ENCODE measurements around the gene LMTK2.

The LMTK2 gene

DNA sequence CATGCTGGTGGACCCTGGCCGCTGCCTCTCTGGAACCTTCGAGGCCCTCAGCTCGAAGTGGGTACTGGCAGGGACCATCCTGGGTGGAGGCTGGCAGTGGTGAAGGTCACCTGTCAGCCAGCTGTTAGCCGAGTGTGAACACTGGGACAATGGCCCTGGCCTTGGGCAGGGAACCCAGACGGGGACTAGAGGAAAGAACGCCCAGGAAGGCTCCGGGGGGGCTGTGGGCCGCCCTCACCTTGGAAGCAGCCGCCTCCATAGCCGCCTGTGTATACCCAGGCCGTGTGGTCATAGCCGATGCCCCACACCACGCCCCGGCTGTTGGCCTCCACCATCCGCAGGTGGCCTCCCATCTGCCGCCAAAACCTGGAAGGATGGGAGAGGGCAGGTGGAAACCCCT, 122.1 kb downstream of the LMTK2 start:
- no peak for TF ChIP-seq TAF1 (IDR thresholded peaks at IDR 0.05; ENCODE audit: borderline replicate concordance, insufficient read depth, low read length)
- TF ChIP-seq FOXP2 (optimal IDR thresholded peaks at IDR 0.05; ENCODE audit: borderline replicate concordance, extremely low read depth, extremely low read length, insufficient read depth), result no peak
- TF ChIP-seq, protein P1, sequence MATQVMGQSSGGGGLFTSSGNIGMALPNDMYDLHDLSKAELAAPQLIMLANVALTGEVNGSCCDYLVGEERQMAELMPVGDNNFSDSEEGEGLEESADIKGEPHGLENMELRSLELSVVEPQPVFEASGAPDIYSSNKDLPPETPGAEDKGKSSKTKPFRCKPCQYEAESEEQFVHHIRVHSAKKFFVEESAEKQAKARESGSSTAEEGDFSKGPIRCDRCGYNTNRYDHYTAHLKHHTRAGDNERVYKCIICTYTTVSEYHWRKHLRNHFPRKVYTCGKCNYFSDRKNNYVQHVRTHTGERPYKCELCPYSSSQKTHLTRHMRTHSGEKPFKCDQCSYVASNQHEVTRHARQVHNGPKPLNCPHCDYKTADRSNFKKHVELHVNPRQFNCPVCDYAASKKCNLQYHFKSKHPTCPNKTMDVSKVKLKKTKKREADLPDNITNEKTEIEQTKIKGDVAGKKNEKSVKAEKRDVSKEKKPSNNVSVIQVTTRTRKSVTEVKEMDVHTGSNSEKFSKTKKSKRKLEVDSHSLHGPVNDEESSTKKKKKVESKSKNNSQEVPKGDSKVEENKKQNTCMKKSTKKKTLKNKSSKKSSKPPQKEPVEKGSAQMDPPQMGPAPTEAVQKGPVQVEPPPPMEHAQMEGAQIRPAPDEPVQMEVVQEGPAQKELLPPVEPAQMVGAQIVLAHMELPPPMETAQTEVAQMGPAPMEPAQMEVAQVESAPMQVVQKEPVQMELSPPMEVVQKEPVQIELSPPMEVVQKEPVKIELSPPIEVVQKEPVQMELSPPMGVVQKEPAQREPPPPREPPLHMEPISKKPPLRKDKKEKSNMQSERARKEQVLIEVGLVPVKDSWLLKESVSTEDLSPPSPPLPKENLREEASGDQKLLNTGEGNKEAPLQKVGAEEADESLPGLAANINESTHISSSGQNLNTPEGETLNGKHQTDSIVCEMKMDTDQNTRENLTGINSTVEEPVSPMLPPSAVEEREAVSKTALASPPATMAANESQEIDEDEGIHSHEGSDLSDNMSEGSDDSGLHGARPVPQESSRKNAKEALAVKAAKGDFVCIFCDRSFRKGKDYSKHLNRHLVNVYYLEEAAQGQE (IDR thresholded peaks at IDR 0.05; ENCODE audit: insufficient read depth in 1 of 2, low read depth in 2 of 2, low read length in 2 of 2), result no peak
- no peak for TF ChIP-seq POLR2AphosphoS5 (IDR thresholded peaks at IDR 0.05; ENCODE audit: low read depth, low read length)
- no peak for TF ChIP-seq SIN3A (IDR thresholded peaks at IDR 0.05; ENCODE audit: borderline replicate concordance, insufficient read depth, low read length)

GRCh38 chr7:98229441-98229840, 122.8 kb downstream of the LMTK2 start:
- TF ChIP-seq SIN3A (IDR thresholded peaks at IDR 0.05; ENCODE audit: borderline replicate concordance, insufficient read depth, low read length), result no peak

DNA sequence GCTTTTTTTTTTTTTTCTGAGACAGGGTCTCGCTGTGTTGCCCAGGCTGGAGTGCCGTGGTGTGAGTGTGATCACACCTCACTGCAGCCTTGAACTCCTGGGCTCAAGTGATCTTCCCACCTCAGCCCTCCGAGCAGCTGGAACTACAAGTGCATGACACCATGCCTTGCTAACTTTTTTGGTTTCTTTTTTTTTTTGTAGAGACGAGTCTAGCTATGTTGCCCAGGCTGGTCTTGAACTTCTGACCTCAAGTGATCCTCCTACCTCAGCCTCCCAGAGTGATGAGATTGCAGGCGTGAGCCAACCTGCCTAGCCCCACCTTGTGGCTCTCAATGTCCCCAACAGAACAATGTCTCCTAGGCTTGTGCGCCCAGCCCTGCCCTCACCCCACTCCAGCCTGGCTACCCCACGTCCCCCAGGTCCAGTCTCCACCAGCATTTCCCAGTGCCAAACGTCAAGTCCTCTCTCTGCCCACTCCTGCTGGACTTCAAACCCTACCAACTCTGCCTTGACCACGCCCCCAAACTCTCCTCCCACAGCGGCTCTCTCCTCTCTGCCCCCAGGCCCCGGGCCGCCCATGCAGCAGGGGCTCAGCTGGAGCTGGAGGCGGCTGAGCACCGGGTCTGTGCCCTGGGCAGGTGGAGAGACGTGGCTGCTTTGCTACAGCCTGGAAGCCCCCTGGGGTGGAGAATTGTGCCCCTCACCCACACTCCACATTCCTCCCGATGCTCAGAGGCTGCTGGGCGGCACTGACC, 123.5 kb downstream of the LMTK2 start:
- TF ChIP-seq, protein P1 (IDR thresholded peaks at IDR 0.05; ENCODE audit: insufficient read depth in 1 of 2, low read depth in 2 of 2, low read length in 2 of 2), result no peak
- TF ChIP-seq FOXP2 (optimal IDR thresholded peaks at IDR 0.05; ENCODE audit: borderline replicate concordance, extremely low read depth, extremely low read length, insufficient read depth) (no peak), TAF1 (IDR thresholded peaks at IDR 0.05; ENCODE audit: borderline replicate concordance, insufficient read depth, low read length) (no peak), SIN3A (IDR thresholded peaks at IDR 0.05; ENCODE audit: borderline replicate concordance, insufficient read depth, low read length) (no peak), POLR2AphosphoS5 (IDR thresholded peaks at IDR 0.05; ENCODE audit: low read depth, low read length) (no peak)

DNA sequence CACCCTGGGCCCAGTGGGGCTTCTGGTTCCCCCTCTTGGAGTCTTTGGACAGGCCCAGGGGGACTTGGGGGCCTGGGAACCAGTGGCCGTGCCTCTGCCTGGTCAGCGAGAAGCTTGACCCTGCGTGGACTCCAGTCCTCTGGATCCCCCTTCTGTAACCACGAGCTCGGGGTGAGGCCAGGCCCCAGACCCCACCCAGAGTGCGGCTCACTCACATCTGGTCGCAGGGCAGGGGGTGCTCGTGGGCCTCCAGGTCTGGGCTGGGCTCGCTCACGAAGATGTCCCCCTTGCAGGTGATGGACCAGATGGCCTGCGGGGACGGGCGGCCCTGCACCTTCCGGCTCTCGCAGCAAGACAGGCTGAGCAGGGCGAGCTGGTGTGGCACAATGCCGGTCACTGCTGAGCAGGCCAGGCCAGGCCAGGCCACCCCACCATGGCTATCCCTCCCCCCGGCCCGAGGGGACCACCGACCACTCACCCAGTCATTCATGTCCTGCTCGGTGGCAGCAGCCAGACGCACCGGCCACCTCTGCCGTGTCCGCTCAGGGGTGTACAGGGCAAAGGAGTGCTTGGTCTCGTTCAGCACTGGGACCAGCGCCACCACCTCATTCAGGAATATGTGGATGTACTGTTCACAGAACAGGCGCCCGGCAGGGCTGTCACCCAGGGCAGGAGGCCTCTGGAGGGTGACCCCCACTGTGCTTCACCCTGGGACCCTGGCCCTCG, 124.2 kb downstream of the LMTK2 start:
- TF ChIP-seq, protein P1 (IDR thresholded peaks at IDR 0.05; ENCODE audit: insufficient read depth in 1 of 2, low read depth in 2 of 2, low read length in 2 of 2), result no peak
- no peak for TF ChIP-seq FOXP2 (optimal IDR thresholded peaks at IDR 0.05; ENCODE audit: borderline replicate concordance, extremely low read depth, extremely low read length, insufficient read depth)
- no peak for TF ChIP-seq TAF1 (IDR thresholded peaks at IDR 0.05; ENCODE audit: borderline replicate concordance, insufficient read depth, low read length)
- no peak for TF ChIP-seq POLR2AphosphoS5 (IDR thresholded peaks at IDR 0.05; ENCODE audit: low read depth, low read length)
- TF ChIP-seq SIN3A (IDR thresholded peaks at IDR 0.05; ENCODE audit: borderline replicate concordance, insufficient read depth, low read length), result no peak

DNA sequence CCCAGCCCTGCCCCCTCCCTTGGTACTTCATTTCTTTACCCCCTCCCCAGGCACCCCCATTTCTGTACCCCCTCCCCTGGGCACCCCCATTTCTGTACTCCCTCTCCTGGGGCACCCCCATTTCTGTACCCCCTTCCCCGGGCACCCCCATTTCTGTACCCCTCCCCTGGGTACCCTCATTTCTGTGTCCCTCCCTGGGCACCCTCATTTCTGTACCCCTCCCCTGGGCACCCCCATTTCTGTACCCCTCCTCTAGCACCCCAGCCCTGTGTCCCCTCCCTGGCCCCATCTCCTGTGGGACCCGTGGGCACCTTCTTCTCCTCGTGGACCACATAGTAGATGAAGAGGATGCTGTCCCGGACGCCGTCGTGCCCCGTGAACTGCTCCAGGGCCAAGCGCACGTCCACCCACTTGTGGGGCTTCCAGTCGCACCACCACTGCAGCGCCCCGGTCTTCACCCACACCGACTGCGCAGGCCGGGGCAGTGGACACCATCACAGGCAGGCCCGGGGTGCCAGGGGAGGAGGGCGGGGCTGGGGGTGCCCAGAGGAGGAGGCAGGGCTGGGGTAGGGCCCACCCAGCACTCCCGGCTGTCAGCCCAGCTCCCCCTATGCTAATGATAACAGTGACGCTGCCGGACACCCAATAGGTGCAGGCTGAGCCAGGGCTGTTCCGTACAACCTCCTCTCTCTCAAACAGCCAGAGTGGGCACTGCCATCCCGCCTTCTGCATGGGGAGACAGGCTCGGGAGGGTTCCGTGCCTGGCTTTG, 125.0 kb downstream of the LMTK2 start:
- no peak for TF ChIP-seq FOXP2 (optimal IDR thresholded peaks at IDR 0.05; ENCODE audit: borderline replicate concordance, extremely low read depth, extremely low read length, insufficient read depth)
- TF ChIP-seq SIN3A (IDR thresholded peaks at IDR 0.05; ENCODE audit: borderline replicate concordance, insufficient read depth, low read length), result no peak
- TF ChIP-seq TAF1 (IDR thresholded peaks at IDR 0.05; ENCODE audit: borderline replicate concordance, insufficient read depth, low read length), result no peak
- TF ChIP-seq, protein P1 (IDR thresholded peaks at IDR 0.05; ENCODE audit: insufficient read depth in 1 of 2, low read depth in 2 of 2, low read length in 2 of 2), result no peak
- no peak for TF ChIP-seq POLR2AphosphoS5 (IDR thresholded peaks at IDR 0.05; ENCODE audit: low read depth, low read length)
